Heart right ventricle (tissue), 16 donors: Measurements from ENCODE around the gene HAPLN1. TPM values are rescaled to one million over a fixed set of nuclear protein-coding genes. Genes with fewer than 3 reads are reported as not detected.

Experiments used
- ATAC-seq, 8 donors: fragments of 200-7000 bp; cut with Tn5 transposase; one replicate each; pipeline ENCODE4 v1.9.1; 2020; ENCODE audit warnings: mild to moderate bottlenecking in 8 of 8, moderate library complexity in 8 of 8, moderate number of reproducible peaks in 1 of 8
- DNase-seq, 2 donors: peaks; one replicate each; pipeline ENCODE4 v3.0.0-alpha.2; 2020
- H3K27ac ChIP-seq, 10 donors: fragments of 200-600 bp; sonication (generic) in 2 of 10; one replicate each; pipeline versions ENCODE4 v1.5.0 to v1.8.0; 2020 to 2022; ENCODE audit warnings: mild to moderate bottlenecking in 3 of 10
- H3K27me3 ChIP-seq, 7 donors: fragments of 200-600 bp; one replicate each; pipeline ENCODE4 v1.8.0; 2021 to 2022; ENCODE audit warnings: mild to moderate bottlenecking in 2 of 7
- H3K36me3 ChIP-seq, 9 donors: fragments of 200-600 bp; sonication (generic) in 1 of 9; one replicate each; pipeline versions ENCODE4 v1.5.0 to v1.8.0; 2020 to 2022; ENCODE audit warnings: mild to moderate bottlenecking in 2 of 9
- H3K4me1 ChIP-seq, 9 donors: fragments of 200-600 bp; sonication (generic) in 1 of 9; one replicate each; pipeline versions ENCODE4 v1.5.0 to v1.8.0; 2020 to 2022; ENCODE audit warnings: mild to moderate bottlenecking in 4 of 9
- H3K4me3 ChIP-seq, 10 donors: fragments of 200-600 bp; sonication (generic) in 2 of 10; one replicate each; pipeline versions ENCODE4 v1.5.0 to v1.8.0; 2020 to 2022; ENCODE audit warnings: mild to moderate bottlenecking in 7 of 10, moderate library complexity in 2 of 10
- H3K9me3 ChIP-seq, 11 donors: fragments of 200-600 bp in 10 of 11; sonication (generic) in 2 of 11; one replicate each; pipeline versions ENCODE4 v1.5.0 to v1.8.0; 2013 to 2022; ENCODE audit warnings: mild to moderate bottlenecking in 2 of 11, control low read depth in 1 of 11, moderate library complexity in 1 of 11
- WGBS, 2 donors: extraction: QIAGEN DNeasy Blood & Tissue Kit; methylation state at CpG; one replicate each; pipeline ENCODE4 v1.1.7; 2013; ENCODE audit warnings: inconsistent platforms in 1 of 2; 5-methylcytosine and 5-hydroxymethylcytosine counted together
- intact Hi-C, 10 donors: fragments of 100-400 bp; cut with DNase I; formaldehyde crosslinking; loops; one replicate each; pipeline versions ENCODE4 v1.11.1 to v1.14.2; 2022
- polyA plus RNA-seq, 2 donors: library from polyadenylated mRNA; stranded (reverse); fragments of 200-250 nt; gene quantifications; one replicate each; pipeline ENCODE4 v1.2.3, GENCODE V29; 2013
- total RNA-seq, 10 donors: library from RNA; stranded (reverse); fragmentation: NEBNext Ultra II Directional in 3 of 10; extraction: Animal tissue kit (Norgen Biotek cat#: 25700) in 3 of 10; gene quantifications; one replicate each; pipeline versions ENCODE4 v1.2.1 to v1.2.4, GENCODE V29; 2021 to 2023
- TF ChIP-seq, protein P1 (sequence below), 9 donors: fragments of 200-600 bp; sonication (generic) in 2 of 9; IDR thresholded peaks; one replicate each; pipeline versions ENCODE4 v1.5.0 to v1.8.0; 2021 to 2022; ENCODE audit warnings: antibody characterized with exemption in 9 of 9, mild to moderate bottlenecking in 5 of 9, moderate library complexity in 1 of 9
- donor health status: Arrhythmogenic right ventricular cardiomyopathy.
- donor health status: ischemic (EF 13 %, LVEDD 7.1; RV severe dilation, severe dysfunction).
- donor health status: healthy with polysubstance abuse.
- donor health status: DM: no; HTN: yes; CAD: no.
- donor health status: DM: no; HTN: no; CAD: no.
- donor health status: ischemic (EF 25% LVEDD 6.9; RV normal size, moderate dysfunction).
- donor health status: ischemic (EF 25% LVEDD 5.7; RV mildly dilated, moderate dysfunction).
- donor health status: healthy.
- donor health status: DM: yes; HTN: yes; CAD: no.
- donor health status: Ischemic cardiomyopathy.
- donor health status: ischemic (EF 35%, LVEDD 5.7; RV mildly dilated, moderate dysfunction).
- donor health status: nonischemic (EF 11% LVEDD 7.7; RV severe dilation, severe dysfunction).
- donor health status: DM: yes; HTN: yes; CAD: no.
- donor health status: PGD.
- donor health status: ischemic (EF 29% LVEDD 5.4; RV normal size, mild dysfunction).
- donor health status: nonischemic (EF 23%, LVEDD 6.1; RV moderate dilation, normal function).

HAPLN1 gene
- total and polyA plus RNA-seq, 12 donors: 0.07 to 4.4 (median 1.0) TPM; not detected in 1

DNA sequence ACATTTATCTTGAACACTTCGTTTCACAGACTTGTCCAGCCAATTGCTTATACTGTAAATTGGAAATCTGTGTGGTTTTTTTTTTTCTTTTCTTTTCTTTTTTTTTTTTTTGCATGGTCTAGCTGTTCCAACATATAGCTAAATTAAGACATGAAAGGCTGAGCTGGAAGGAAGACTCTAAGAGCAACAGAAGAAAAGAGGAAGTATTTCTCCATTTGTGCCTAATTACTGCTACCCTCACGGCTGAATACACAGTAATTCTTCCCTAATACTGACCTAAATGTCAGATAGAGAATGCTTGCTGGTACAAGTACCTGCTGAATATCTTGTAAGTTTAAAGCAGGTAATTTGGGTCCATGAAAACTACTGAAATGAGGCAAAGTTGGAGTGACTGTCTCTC, 11.0 kb upstream of the HAPLN1 start:
- intact Hi-C loops: no loop called here
- TF ChIP-seq, protein P1, sequence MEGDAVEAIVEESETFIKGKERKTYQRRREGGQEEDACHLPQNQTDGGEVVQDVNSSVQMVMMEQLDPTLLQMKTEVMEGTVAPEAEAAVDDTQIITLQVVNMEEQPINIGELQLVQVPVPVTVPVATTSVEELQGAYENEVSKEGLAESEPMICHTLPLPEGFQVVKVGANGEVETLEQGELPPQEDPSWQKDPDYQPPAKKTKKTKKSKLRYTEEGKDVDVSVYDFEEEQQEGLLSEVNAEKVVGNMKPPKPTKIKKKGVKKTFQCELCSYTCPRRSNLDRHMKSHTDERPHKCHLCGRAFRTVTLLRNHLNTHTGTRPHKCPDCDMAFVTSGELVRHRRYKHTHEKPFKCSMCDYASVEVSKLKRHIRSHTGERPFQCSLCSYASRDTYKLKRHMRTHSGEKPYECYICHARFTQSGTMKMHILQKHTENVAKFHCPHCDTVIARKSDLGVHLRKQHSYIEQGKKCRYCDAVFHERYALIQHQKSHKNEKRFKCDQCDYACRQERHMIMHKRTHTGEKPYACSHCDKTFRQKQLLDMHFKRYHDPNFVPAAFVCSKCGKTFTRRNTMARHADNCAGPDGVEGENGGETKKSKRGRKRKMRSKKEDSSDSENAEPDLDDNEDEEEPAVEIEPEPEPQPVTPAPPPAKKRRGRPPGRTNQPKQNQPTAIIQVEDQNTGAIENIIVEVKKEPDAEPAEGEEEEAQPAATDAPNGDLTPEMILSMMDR (IDR thresholded peaks at IDR 0.05): no peak
- Histone ChIP-seq H3K27ac (no peak overlapping the region), H3K4me3 (no peak overlapping the region), H3K9me3 (peaks cover 0 to 3% (median 0%) of the 10 kb centered on the region in 11 donors), H3K4me1 (no peaks in the 10 kb centered on the region), H3K27me3 (peaks cover 0 to 3% (median 0%) of the 10 kb centered on the region in 7 donors), H3K36me3 (no peaks in the 10 kb centered on the region)
- no peak for DNase-seq
- 64 to 68% methylated on average over 2 of the region's 2 CpGs for WGBS, 2 donors
- no peak for ATAC-seq

GRCh38 chr5:83729362-83729761, 8.7 kb upstream of the HAPLN1 start:
- ATAC-seq (no peak), DNase-seq (no peak)
- H3K36me3 ChIP-seq: no peaks in the 10 kb centered on the region
- no peak overlapping the region for H3K4me3 ChIP-seq
- no peak overlapping the region for H3K27ac ChIP-seq
- H3K27me3 ChIP-seq: peaks cover 0 to 15% (median 4%) of the 10 kb centered on the region in 7 donors
- intact Hi-C loops: loop anchor here in 1 of 10 donors (10.0 kb wide), 1 partner anchor 525 kb away; no protein-coding TSS in a partner anchor
- peaks cover 0 to 3% (median 0%) of the 10 kb centered on the region in 11 donors for H3K9me3 ChIP-seq
- no peaks in the 10 kb centered on the region for H3K4me1 ChIP-seq
- TF ChIP-seq, protein P1 (IDR thresholded peaks at IDR 0.05): no peak

DNA sequence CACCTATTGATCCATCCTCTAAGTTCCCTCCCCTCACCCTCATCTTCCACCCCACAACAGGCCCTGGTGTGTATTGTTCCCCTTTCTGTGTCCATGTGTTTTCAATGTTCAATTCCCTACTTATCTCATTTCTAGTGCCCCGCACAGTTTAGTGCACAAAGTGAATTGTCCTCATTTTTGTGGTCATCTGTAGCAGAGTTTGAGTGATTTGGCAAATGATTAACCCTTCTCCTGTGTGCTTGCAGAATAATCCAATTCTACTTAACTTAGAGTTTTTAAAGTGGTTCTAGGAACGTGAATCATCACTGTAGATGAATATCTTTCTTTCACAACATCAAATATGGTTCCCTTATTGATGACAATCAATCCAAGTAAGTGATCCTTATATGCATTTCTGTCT, 6.3 kb upstream of the HAPLN1 start:
- whole genome bisulfite sequencing, 2 donors: 78 to 90% methylated on average over 2 of the region's 2 CpGs
- DNase-seq (no peak), ATAC-seq (no peak)
- H3K4me1 ChIP-seq: peaks cover 0 to 10% (median 8%) of the 10 kb centered on the region in 9 donors
- H3K4me3 ChIP-seq: no peak overlapping the region
- TF ChIP-seq, protein P1 (IDR thresholded peaks at IDR 0.05): no peak
- peaks cover 0 to 38% (median 21%) of the 10 kb centered on the region in 7 donors for H3K27me3 ChIP-seq
- no peaks in the 10 kb centered on the region for H3K36me3 ChIP-seq
- H3K27ac ChIP-seq: no peak overlapping the region
- intact Hi-C loops: loop anchor here in 1 of 10 donors (10.0 kb wide), 1 partner anchor 528 kb away; no protein-coding TSS in a partner anchor
- peaks cover 0 to 3% (median 0%) of the 10 kb centered on the region in 11 donors for H3K9me3 ChIP-seq

- no peak overlapping the region for H3K4me3 ChIP-seq
Measured at GRCh38 chr5:83724935-83725334, 4.3 kb upstream of the HAPLN1 start.

More at GRCh38 chr5:83724935-83725334, 4.3 kb upstream of the HAPLN1 start:
- TF ChIP-seq, protein P1 (IDR thresholded peaks at IDR 0.05): no peak
- H3K27me3 ChIP-seq: peaks cover 0 to 58% (median 36%) of the 10 kb centered on the region in 7 donors
- peaks cover 0 to 12% (median 9%) of the 10 kb centered on the region in 9 donors for H3K4me1 ChIP-seq
- no peak for ATAC-seq
- intact Hi-C loops: loop anchor here in 2 of 10 donors (5.0 to 10.0 kb wide), 2 partner anchors 530 to 657 kb away; partner anchors contain the start of gene EDIL3 (in 1 of the 2)
- 61 to 64% methylated on average over 2 of the region's 2 CpGs for WGBS, 2 donors
- H3K9me3 ChIP-seq: peaks cover 0 to 3% (median 0%) of the 10 kb centered on the region in 11 donors
- no peaks in the 10 kb centered on the region for H3K36me3 ChIP-seq
- H3K27ac ChIP-seq: no peak overlapping the region
- DNase-seq: no peak
